HG03457 (cell line): ENCODE data around the gene MAGI1.

ENCODE experiments used
- ATAC-seq: cut with Tn5 transposase; IDR thresholded peaks from one replicate; pipeline ENCODE4 v1.9.1; 2021; ENCODE audit warnings: moderate number of reproducible peaks; ENCODE audit not compliant: unreplicated experiment

Gene MAGI1

DNA sequence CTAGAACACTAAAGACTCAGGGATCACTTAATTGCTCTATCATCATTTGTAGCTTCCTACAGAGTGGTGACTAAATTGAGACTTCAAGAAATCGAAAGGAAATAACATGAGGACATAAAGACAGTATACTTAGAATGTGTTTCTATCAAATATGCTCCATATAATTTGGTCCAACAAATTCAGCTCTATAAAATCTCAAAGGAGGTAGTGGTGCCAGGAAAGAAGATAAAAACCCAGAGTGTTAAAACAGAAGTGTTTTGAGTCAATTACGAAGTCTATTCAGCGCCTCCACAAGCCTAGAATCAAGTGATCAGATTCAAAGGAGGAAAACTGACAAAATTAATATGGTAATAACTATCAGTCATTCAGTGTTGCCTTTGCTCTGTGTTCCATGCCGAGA lies 22.9 kb downstream of the MAGI1 start:
- no peak for ATAC-seq

GRCh38 chr3:66014651-66015050 lies 24.1 kb downstream of the MAGI1 start:
- no peak for ATAC-seq

GRCh38 chr3:66014056-66014455 lies 24.7 kb downstream of the MAGI1 start:
- ATAC-seq, result no peak

- no peak for ATAC-seq
Measured at GRCh38 chr3:66012711-66013110, 26.0 kb downstream of the MAGI1 start.

- ATAC-seq, result no peak
Measured at GRCh38 chr3:66010739-66011655, 27.7 kb downstream of the MAGI1 start.

DNA sequence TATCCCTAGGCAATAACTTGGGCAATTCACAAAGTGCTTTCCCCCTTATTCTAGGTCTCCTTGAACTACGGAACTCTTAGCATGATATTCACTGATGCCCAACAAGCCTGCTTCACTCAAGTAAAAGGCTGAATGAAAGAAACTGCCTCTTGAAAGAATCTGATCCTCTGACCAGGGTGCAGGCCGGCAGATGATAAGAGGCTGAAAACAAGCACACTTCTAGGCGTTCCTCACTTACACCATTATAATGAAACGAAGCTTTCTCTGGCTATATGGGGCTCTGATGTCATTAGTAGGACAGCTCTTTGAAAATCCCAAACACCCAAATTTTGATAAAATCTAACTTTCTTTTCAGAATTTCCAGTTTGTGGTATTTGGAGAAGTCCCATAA lies 28.4 kb downstream of the MAGI1 start:
- ATAC-seq, result no peak

DNA sequence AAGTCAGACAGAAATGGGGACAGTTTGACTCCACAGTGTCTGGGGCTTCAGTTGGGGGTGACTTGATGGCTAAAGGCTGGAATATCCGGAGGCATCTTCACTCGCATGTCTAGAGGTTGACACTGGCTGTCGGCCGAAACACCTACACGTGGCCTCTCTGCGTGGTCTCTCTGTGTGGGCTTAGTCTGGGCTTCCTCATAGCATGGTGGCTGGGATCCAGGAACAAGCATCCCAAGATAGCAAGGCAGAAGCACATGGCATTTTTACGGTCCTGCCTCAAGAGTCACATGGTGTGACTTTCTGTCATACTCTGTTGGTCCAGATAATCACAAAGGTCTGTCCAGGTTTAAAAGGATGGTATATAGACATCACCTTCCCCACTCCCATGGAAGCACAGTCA lies 34.5 kb downstream of the MAGI1 start:
- no peak for ATAC-seq

DNA sequence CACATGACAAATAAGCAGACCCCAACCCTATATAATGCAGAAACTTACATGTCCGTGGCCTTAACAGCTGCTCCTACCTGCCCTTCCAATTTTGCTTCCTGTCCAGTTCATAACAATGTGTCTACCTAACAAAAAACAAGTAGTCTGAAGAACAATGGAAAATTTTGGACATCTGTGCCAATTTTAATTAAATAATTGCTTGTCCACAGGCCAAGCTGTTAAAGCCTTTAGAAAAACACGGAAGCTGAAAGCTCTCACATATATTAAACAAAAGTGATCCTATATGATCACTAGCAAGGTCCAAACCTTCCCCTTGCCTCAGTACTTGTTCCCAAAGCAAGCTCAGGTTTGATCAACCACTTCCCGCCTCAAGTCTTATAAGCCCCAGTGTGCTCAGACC lies 37.1 kb downstream of the MAGI1 start:
- no peak for ATAC-seq

DNA sequence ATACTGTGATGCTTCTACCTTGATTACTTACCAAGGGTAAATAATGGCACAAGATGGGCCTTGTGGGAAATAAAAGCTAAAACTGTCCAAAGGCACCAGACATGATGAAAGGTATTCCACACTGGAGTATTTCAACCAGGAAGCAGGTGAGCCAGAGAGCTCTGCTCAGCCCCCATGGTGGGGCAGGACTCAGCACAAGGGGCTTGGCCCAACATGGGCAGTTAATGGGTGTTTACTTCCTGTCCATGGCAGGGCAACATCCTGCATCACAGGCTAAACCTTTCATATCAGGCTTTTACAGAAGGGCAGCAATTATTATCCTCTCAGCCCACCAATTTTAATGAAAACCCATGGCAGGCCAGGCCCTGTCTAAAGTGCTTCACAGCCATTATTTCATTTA lies 38.2 kb downstream of the MAGI1 start:
- ATAC-seq, result no peak

DNA sequence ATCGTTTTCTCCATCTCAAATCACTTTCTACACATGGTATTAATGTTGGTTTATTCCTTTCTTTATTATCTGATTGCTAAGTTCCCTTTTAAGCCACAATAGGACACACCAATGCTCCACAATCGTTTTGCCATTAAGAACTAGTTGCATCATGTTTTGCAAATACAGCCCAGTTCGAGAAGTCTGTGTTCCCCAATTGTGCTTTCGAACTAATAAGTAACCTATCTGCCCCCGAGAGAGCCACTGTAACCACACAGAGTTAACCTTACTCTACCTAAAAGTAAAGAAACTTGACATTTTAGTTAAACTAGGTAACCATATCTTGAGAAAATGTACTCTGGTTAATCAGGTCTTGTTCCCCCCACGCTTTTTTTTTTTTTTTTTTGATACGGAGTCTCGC lies 39.1 kb downstream of the MAGI1 start:
- ATAC-seq, result no peak

- ATAC-seq, result no peak
Measured at GRCh38 chr3:65996589-65996988, 42.1 kb downstream of the MAGI1 start.

GRCh38 chr3:65995515-65995914 lies 43.2 kb downstream of the MAGI1 start:
- ATAC-seq, result no peak

DNA sequence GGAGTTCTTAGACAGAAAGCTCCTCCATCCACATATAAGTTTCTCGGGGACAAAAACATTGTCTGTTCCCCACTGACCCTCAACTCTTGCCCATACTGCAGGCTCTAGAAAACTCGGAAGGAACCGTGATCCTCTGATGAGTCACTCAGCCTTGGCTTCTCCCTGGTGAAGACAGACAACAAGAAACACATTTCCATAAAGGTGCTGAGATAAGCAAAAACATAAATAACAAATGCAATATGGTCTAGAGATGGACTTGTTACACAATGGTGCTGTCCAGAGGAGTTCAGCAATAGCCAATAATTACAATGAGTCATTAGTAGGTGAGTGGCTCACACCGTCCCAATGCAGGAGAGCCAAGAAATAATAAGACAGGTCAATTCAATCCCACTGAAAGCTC lies 43.7 kb downstream of the MAGI1 start:
- ATAC-seq, result no peak

- ATAC-seq, result no peak
Measured at GRCh38 chr3:65993134-65993900, 45.4 kb downstream of the MAGI1 start.

- no peak for ATAC-seq
Measured at GRCh38 chr3:65992106-65992505, 46.6 kb downstream of the MAGI1 start.

DNA sequence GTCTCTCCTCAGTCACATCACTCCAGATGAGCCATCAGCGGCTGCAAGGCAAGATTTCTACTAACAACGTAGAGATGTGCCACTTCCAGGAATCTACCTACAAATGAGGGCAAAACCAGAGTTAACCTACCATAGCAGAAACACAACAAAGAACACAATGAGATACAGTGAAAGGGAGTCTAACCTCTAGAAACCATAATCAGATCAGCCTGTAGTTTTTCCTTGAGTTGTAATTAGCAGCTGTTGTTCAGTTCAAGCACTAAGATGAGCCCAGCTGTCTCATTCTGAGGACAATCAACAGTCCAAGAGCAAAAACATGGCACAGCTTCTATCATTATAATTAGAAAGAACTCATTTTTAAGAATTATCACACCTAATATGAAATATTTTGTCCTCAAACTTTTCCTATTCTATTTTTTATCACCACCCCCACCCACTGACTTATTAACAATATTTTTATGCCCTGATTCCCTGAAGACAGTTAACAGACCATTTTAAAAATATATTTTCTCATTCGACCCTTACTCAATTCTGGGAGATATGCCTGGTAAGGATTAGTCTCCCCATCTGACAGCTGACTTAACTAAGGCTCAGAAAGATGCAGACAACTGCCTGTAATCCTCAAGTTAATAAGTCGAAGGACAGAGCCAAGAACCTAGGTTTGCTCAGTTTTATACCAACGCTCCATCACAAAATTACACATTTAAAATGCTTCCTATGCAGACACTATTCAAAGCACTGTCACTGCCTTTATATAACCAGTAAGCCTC lies 50.1 kb downstream of the MAGI1 start:
- no peak for ATAC-seq

DNA sequence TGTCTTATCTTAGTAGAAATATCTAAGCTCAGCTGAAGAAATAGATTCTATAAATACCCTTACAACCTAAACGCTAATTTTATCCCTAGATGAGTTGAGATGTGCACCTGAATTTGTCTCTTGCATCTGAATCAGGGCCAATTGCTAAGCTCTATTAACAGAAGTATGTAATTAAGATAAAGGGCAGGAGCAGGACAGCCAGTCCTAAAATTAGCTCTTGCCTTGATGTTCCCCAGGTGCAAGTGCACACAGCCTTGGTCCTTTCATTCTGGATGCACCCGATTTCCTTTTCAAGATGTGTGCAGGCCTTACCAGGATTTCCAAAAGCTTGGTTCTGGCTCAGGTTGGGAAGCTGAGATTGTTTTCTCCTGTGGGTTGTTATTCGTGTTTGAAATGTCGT lies 52.4 kb downstream of the MAGI1 start:
- ATAC-seq, result no peak

DNA sequence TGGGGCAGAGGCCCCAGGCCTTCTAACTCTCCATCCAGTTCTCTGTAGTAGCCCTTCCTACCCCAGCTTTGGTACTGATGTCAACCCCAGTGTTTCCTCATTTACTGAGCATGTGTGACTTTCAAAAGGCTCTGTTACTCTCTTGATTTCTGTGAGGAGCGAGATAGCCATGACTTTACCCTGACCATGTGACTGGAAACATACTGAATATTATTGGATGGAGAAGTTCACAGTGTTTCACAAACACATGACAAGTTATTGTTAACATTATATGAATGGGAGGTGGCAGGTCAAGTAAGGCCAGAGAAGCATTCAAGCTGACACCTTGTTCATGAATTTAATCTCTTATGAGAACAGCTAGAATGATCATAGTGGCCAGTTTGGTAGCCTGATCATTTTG lies 53.7 kb downstream of the MAGI1 start:
- ATAC-seq, result no peak

DNA sequence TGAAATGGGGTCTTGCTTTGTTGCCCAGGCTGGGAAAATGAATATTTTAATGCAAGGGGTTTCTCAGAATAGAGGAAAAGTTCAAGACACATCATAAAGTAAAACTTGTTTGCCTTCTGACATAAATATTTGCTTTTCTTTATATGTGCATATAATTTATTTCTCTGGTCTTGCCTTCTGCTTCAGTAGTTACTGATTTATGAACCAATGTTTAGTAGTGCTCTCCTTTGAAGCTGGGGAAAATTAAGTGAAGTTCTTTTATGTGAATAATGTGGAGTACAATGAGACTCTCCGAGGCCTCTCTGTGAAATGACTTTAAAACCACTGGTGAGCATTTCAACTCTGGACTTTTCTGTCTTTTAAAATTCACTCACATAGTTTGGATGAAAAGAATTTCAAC lies 55.6 kb downstream of the MAGI1 start:
- no peak for ATAC-seq

DNA sequence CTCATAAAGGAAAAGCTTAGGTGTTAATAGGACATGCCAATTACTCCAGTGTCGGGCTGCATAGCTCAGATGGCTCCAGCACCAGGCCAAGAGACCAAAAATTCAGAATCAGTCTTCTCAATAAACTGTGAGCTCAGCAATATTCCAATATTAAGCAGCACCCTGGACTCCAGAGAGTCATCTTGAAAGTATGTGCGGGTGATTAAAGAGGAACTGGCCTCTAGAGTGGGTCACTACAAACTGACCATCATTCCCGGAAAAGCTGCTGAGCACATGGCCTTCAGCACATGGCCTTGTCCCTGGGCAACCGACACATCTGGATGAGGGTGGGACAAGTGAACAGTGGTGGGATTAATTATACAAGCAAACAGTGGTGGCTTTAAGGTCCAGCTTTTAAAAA lies 59.0 kb downstream of the MAGI1 start:
- ATAC-seq, result no peak

GRCh38 chr3:65979162-65979561 lies 59.6 kb downstream of the MAGI1 start:
- no peak for ATAC-seq

GRCh38 chr3:65978116-65978515 lies 60.6 kb downstream of the MAGI1 start:
- ATAC-seq, result no peak
